ENCODE measurements around the gene HSF4. TPM values are rescaled to one million over a fixed set of nuclear protein-coding genes. Genes with fewer than 3 reads are reported as not detected.

Gene HSF4
- total and polyA plus RNA-seq, 3 experiments from 2014 or later = 11.6 to 13.3 TPM; not detected in 1

DNA sequence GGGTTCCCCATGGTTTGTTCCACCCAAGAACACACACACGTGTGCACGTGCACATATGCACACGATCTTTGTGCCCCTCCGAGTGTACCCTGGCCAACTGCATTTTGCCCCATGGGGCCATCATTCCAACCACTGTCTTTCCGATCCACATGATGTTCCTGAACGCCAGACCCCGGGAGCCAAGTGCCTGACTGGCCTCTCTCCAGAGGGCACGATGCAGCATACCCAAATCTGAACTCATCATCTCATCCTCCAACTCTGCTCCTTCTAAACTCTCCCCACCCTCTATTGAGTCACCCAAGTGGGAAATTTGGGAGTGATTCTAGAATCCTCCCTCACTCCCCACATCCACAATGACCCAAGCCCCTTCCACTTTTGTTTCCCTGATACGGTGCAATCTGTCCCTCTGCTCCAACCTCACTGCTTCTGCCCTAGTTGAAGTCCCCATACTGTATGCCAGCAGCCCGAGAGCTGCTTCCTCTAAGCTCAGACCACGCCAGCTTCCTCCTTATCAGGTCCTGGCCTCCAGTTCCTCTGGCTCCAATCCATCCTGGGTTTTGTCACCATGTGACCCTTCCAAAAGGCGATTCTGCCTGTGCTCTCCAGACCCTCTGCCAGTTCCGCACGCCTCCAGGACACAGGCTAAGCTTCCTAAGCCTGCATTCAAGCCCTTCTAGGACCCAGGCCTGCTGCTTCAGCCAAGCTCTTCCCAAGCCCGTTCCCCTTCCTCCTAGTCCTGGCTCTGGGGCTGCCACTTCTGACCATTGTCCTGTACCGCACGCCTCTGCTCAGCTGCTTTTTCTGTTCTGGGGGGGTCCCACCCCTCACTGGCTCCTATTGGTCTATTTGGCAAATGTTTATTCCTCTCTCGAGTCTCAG is 52.3 kb downstream of the HSF4 start:
- ChIA-PET CTCF (interaction anchor here (1.2 to 1.7 kb wide), 2 partner anchors 8 to 10 kb away, joined by 3 to 5 read pairs; partner anchors contain the start of gene TMEM208), POLR2A (interaction anchor here (0.7 kb wide), 1 partner anchor 187 kb away, joined by 3 read pairs; no protein-coding TSS in a partner anchor)
- Mint-ChIP-seq H3K36me3 (peaks cover 0 to 10% (median 9%) of the 10 kb centered on the region in 3 donors), H3K9me3 (no peaks in the 10 kb centered on the region), H3K27ac (peak overlapping the region in 2 of 8 donors; percentile 25 to 51), H3K4me3 (peak overlapping the region in 1 of 7 donors; percentile 37), H3K4me1 (no peaks in the 10 kb centered on the region), H3K27me3 (no peaks in the 10 kb centered on the region)
- Histone ChIP-seq H3K27me3 (ENCODE audit: insufficient read depth, low read length, poor library complexity, severe bottlenecking) (no peaks in the 10 kb centered on the region), H3K9me3 (ENCODE audit: low read length) (no peaks in the 10 kb centered on the region), H3K36me3 (ENCODE audit: insufficient read depth, low read length) (no peaks in the 10 kb centered on the region), H3K27ac (ENCODE audit: low read depth, low read length) (no peak overlapping the region), H3K4me1 (ENCODE audit: insufficient read depth, low read length) (no peaks in the 10 kb centered on the region), H3K4me3 (ENCODE audit: low read length) (no peak overlapping the region)
- DNase-seq = no peak

Other genes with a start within 250 kb of the HSF4 start
- not detected for gene CDH16, start 245.9 kb upstream of the HSF4 start, total RNA-seq
- not detected for gene CDH16, start 245.9 kb upstream of the HSF4 start, polyA plus RNA-seq
- under 1 TPM; 0.60 to 0.88 TPM for gene RRAD, start 239.2 kb upstream of the HSF4 start, total RNA-seq
- not detected for gene RRAD, start 239.2 kb upstream of the HSF4 start, polyA plus RNA-seq
- 100 to 1,000 TPM; 164 to 176 TPM for gene CIAO2B, start 230.3 kb upstream of the HSF4 start, total RNA-seq
- 132 TPM for gene CIAO2B, start 230.3 kb upstream of the HSF4 start, polyA plus RNA-seq
- 10 to 100 TPM; 23.5 to 23.8 TPM for gene CES2, start 229.2 kb upstream of the HSF4 start, total RNA-seq
- 26.6 TPM for gene CES2, start 229.2 kb upstream of the HSF4 start, polyA plus RNA-seq
- under 1 TPM; 0.16 to 0.24 TPM for gene CES3, start 203.5 kb upstream of the HSF4 start, total RNA-seq
- not detected for gene CES3, start 203.5 kb upstream of the HSF4 start, polyA plus RNA-seq
- gene CES4A, start 176.2 kb upstream of the HSF4 start, total RNA-seq = 1 to 10 TPM; 4.2 to 5.1 TPM
- 1.7 TPM for gene CES4A, start 176.2 kb upstream of the HSF4 start, polyA plus RNA-seq
- gene CBFB, start 135.6 kb upstream of the HSF4 start, total RNA-seq = 100 to 1,000 TPM; 132 to 141 TPM
- 100 TPM for gene CBFB, start 135.6 kb upstream of the HSF4 start, polyA plus RNA-seq
- 10 to 100 TPM; 20.2 to 21.2 TPM for gene PHAF1, start 54.8 kb upstream of the HSF4 start, total RNA-seq
- 14.7 TPM for gene PHAF1, start 54.8 kb upstream of the HSF4 start, polyA plus RNA-seq
- 1 to 10 TPM; 2.4 to 2.7 TPM for gene B3GNT9, start 13.7 kb upstream of the HSF4 start, total RNA-seq
- 5.0 TPM for gene B3GNT9, start 13.7 kb upstream of the HSF4 start, polyA plus RNA-seq
- 10 to 100 TPM; 23.8 to 28.7 TPM for gene TRADD, start 4.8 kb upstream of the HSF4 start, total RNA-seq
- 141 TPM for gene TRADD, start 4.8 kb upstream of the HSF4 start, polyA plus RNA-seq
- gene FBXL8, start 4.8 kb upstream of the HSF4 start, total RNA-seq = 10 to 100 TPM; 10.5 to 14.3 TPM
- gene FBXL8, start 4.8 kb upstream of the HSF4 start, polyA plus RNA-seq = 11.6 TPM
- gene NOL3, start 5.8 kb downstream of the HSF4 start, total RNA-seq = 1 to 10 TPM; 2.1 to 2.3 TPM
- gene NOL3, start 5.8 kb downstream of the HSF4 start, polyA plus RNA-seq = 0.91 TPM
- 10 to 100 TPM; 15.3 to 15.6 TPM for gene MATCAP1, start 19.2 kb downstream of the HSF4 start, total RNA-seq
- gene MATCAP1, start 19.2 kb downstream of the HSF4 start, polyA plus RNA-seq = 0.68 TPM
- gene EXOC3L1, start 25.4 kb downstream of the HSF4 start, total RNA-seq = not detected
- not detected for gene EXOC3L1, start 25.4 kb downstream of the HSF4 start, polyA plus RNA-seq
- gene E2F4, start 27.4 kb downstream of the HSF4 start, total RNA-seq = 100 to 1,000 TPM; 137 to 139 TPM
- 86.0 TPM for gene E2F4, start 27.4 kb downstream of the HSF4 start, polyA plus RNA-seq
- 1 to 10 TPM; 5.0 to 5.3 TPM for gene ELMO3, start 34.4 kb downstream of the HSF4 start, total RNA-seq
- not detected for gene ELMO3, start 34.4 kb downstream of the HSF4 start, polyA plus RNA-seq
- gene TMEM208, start 62.4 kb downstream of the HSF4 start, total RNA-seq = 10 to 100 TPM; 58.4 to 69.5 TPM
- gene TMEM208, start 62.4 kb downstream of the HSF4 start, polyA plus RNA-seq = 83.7 TPM
- 100 to 1,000 TPM; 111 to 117 TPM for gene FHOD1, start 82.7 kb downstream of the HSF4 start, total RNA-seq
- gene FHOD1, start 82.7 kb downstream of the HSF4 start, polyA plus RNA-seq = 5.5 TPM
- 1 to 10 TPM; 5.2 TPM for gene SLC9A5, start 84.2 kb downstream of the HSF4 start, total RNA-seq
- gene SLC9A5, start 84.2 kb downstream of the HSF4 start, polyA plus RNA-seq = not detected
- gene PLEKHG4, start 114.8 kb downstream of the HSF4 start, total RNA-seq = 10 to 100 TPM; 25.3 to 29.3 TPM
- gene PLEKHG4, start 114.8 kb downstream of the HSF4 start, polyA plus RNA-seq = 1.6 TPM
- gene KCTD19, start 162.0 kb downstream of the HSF4 start, total RNA-seq = 1 to 10 TPM in 1 of 2 experiments, under 1 TPM in 1; 0.71 to 1.4 TPM
- gene KCTD19, start 162.0 kb downstream of the HSF4 start, polyA plus RNA-seq = not detected
- gene LRRC36, start 162.1 kb downstream of the HSF4 start, total RNA-seq = under 1 TPM; 0.28 to 0.31 TPM
- not detected for gene LRRC36, start 162.1 kb downstream of the HSF4 start, polyA plus RNA-seq
- gene TPPP3, start 228.8 kb downstream of the HSF4 start, total RNA-seq = not detected
- not detected for gene TPPP3, start 228.8 kb downstream of the HSF4 start, polyA plus RNA-seq